ENCODE results near the gene TMEM169.
"Not testable (repeated sequence)": the region's sequence is repeated elsewhere in the genome, so short reads cannot be mapped to it uniquely, and the experiment has no call there.

The TMEM169 gene

DNA sequence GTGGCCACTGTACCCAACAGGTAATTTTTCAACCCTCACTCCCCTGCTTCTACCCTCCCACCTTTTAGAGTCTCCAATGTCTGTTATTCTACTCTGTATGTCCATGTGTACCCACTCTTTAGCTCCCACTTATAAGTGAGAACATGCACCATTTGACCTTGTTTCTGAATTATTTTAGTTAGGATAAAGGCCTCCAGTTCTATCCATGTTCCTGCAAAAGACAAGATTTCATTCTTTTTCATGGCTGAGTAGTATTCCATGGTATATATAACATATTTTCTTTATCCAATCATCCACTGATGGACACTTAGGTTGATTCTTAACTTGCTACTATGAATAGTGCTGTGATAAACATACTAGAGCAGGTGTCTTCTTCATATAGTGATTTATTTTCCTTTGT, 9.2 kb upstream of the TMEM169 start:
- DNase-seq, result no peak

DNA sequence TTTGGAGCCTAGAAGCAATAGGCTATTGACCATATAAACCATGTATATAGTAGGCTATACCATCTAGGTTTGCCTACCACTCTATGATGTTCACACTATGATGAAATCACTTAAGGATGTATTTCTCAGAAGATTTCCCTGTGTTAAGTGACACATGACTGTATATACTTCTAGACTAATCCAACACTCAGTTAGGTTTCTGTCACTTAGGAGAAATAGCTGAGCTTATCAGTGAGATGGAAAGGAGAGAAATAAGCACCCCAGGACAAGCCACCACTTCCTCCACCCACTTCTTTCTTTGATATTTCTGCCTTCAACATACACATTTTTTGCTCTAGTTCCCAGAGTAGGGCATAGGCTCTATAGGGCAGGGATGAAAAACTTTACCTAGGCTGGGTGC, 7.9 kb upstream of the TMEM169 start:
- no peak for DNase-seq

DNA sequence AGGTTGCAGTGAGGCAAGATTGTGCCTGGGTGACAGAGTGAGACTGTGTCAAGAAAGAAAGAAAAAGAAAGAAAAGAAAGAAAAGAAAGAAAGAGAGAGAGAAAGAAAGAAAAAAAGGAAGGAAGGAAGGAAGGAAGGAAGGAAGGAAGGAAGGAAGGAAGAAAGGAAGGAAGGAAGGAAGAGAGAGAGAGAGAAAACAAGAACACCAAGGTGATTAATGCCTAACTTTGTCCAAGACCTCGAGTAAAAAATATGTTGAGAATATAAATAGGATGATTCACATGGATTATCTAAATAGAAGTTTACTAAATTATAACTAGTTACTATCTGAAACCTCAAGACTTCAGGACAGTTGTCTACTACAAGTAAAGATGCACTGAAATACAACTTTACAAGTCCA, 7.3 kb upstream of the TMEM169 start:
- no peak for DNase-seq

DNA sequence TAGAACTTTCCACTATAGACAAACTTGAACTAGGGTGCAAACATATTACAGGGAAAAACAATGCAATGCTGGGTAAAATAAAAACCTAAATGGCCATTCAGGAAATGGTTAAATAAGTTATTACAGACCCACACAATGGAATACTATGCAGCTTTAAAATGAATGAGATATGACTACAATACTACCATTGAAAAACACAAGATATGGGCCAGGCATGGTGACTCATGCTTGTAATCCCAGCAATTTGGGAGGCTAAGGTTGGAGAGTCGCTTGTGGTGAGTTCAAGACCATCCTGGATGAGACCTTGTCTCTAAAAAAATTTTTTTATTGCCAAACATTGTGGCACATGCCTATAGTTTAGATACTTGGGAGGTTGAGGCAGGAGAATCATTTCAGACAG, 6.9 kb upstream of the TMEM169 start:
- no peak for DNase-seq

DNA sequence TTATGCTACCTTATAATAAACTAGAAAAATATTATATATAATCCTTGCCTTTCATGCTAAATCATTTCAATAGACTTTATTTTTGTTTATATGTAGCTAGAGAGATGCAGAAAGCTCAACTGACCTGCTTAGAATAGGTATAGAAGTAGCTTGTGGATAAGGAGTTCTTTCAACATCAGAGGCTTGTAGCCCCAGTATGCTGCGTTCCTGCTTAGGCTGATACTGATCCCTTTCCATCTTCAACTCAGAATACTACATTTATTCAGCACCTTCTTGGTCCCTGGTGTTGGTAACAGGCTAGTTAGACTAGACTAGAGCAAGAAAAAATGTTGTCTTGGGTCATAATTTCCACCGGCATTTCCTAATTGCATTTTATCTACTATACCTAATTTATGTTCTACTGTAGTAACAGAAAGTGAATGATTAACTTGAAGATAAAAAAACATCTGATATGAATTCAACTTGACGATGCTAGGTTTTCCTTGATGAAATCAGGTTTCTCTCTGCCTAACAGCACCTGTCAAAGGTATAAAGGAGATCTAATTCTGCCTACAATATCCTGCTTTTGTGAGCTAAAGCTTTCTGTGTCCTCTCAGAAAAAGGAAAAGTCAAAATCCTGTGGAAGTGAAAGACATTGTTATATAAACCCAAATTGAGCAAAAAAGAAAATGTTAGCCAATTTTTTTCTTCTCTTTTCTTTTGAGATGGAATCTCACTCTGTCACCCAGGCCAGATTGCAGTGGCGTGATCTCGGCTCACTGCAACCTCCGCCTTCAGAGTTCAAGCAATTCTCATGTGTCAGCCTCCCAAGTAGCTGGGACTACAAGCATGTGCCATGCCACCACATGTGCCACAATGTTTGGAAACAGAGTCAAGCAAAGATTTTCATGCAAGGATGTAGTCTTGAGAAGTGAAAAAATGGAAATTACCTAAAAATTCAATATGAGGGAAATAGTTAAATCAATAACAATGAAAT, 5.9 kb upstream of the TMEM169 start:
- no peak for DNase-seq

DNA sequence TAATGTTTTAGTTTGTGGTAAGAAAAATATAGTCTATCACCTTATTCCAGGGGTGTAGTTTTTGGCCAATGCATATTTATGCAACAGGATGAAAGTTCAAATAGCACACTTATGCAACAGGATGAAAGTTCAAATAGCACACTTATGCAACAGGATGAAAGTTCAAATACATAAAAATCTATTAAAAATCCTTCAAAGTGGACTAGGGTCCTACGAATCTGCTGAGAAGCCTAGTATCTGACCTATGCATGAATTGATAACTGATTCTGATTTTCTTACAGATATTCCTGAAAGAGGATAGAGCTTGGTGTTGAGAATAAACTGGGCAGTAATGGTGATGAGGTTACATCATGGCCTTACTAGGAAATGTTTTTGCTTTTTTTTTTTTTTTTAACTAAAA, 2.9 kb upstream of the TMEM169 start:
- no peak for DNase-seq

DNA sequence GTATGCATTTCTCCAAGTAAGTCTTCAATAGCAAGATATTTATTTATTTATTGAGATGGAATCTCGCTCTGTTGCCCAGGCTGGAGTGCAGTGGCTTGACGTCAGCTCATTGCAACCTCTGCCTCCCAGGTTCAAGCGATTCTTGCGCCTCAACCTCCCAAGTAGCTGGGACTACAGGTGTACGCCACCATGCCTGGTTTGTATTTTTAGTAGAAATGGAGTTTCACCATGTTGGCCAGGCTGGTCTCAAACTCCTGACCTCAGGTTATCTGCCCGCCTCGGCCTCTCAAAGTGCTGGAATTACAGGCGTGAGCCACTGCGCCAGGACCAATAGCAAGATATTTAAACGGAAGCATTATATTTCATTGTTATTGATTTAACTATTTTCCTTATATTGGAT, 1.7 kb upstream of the TMEM169 start:
- not testable (repeated sequence) for DNase-seq

DNA sequence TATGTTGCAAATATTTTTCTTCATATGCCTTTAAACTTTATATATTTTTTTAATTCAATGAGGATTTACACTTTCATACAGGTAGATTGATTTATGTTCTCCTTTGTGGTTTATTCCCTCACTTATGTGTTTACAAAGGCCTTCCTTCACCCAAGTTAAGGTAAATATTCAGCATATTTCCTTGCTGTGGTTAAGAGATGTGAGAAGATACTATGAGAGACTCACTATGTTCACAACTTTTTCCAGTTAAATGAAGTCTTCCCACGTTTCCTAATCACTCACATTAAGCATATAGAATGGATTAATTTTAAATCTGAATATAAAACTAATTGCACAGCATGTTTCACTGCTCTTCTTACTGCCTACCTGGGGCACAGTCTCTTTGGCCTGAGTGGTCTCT, 707 bp upstream of the TMEM169 start:
- no peak for DNase-seq

DNA sequence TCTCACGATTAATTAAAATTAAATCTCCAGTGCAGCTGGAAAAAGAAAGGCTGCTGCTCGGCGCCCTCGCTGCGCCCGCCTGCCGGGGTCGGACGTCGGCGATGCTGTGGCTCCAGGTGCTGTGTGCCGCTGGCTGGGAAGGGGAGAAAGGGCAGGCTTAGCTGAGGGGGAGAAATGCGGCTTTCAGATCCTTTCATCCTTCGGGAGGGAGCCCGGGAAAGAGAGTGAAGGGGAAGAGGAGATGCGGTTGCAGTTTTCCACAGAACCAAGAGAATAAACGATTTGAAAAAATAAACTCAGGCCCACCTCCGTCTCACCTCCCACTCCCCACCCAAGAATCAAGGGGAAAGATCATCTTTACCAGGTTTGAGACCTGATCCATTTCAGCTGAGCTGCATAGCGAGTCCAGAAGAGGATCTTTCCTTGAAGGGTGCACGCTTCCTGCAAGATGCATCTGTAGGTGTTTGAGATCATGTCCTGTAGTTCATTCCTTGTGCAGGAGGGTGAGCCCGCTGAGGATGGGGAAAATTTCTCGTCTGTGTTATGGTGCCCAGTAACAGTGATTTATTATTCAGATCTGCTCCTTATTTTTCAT, 495 bp downstream of the TMEM169 start:
- peak; percentile 53 for DNase-seq

DNA sequence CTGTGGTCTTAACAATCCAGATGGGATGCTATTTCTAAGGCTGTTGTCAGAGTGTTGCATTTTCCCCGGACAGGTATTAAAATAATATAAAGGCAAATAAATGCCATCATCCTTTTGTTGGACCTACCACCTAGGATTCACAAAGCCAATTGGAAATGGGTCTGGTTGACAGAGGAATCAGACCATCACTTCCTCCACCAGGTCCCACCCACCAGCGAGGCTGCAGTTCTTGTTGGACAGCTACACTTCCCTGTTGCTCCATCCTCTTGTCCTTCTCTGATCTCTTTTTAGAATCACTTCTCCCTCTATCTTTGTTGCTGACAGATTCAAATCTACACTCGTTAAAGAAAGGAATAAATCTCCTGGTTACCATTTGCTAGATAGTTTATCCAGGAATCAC, 1.1 kb downstream of the TMEM169 start:
- DNase-seq, result peak; percentile 20

DNA sequence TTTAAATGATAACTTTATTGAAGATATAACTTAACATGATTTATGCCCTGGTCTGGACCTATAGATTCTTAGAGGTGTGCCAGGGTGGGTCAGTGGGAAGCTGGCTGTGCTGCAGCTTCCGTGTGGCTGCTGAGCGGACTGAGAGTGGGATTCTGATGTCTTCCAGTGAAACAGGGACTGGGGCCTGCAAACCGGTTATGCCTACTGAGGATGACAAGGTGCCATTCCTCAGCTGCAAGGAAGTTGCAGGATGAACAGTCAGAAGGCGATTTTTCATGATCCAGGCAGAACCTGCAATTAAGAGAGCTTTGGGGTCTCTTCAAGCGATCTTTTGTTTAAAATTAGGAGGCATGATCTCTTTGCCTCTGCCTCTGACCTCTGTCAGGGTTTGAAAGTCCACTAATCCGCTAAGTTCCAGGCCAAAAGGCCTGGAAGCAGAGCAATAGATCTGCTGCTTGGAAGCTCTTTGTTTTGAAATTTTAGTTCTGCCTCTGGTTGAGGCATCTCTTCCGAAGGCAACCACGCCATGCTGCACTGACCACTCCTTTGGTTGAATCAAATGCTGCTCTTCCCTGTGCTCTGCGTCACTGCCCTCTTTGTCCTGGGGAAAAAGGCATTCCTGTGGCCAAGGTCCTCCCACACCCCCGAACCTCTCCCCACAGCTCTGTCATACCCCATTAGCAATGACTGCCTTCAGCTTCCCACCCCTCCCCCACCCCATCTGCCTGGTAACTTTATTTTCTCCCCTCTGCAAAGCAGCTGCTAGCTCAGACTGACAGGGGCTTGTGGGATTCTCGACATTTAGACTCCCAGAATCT, 2.0 kb downstream of the TMEM169 start:
- DNase-seq, result no peak

DNA sequence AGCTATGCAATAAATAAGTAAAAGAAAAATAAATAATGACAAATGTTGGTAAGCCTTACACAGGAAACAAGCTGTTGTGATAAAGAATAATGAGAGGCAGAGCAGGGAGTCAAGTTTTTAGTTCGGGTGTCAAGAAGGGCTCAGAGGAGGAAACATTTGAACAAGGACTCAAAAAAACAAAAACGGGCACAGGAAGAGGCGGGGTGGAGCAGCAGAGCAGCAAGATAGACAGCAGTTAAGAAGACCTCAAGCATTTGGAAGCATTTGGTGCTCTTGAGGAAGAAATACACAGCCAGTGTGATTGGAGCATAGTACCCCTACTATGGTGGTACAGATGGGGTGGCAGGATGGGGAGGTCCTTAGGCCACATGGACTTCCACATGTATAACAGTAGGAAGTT, 2.8 kb downstream of the TMEM169 start:
- DNase-seq, result no peak

DNA sequence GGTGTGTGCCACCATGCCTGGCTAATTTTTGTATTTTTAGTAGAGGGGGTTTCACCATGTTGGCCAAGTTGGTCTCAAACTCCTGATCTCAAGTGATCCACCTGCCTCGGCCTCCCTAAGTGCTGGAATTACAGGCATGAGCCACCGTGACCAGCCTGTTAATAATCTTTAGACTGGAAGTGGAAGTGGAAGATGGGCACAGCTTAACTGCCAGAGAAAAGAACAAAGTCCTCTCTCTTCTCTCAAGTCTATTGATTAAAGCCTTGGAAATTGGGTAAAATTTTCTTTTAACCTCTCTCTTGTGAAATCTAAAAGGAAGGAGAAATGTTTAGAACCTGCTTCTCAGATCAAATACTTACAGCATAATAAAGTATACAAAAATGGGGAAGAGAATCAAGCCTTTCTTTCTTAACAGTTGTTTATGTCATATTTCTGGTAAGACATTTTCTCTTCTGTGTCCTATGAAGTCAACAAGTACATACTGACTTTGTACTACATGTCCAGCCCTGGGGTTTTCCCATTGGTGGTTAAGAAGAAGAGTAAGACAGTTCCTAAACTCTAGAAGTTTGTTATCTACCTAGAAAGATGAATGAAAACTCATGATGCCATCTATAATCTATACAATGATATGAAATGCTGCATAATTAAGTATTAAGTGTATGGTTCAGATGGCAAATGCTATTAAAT, 4.6 kb downstream of the TMEM169 start:
- DNase-seq, result no peak

DNA sequence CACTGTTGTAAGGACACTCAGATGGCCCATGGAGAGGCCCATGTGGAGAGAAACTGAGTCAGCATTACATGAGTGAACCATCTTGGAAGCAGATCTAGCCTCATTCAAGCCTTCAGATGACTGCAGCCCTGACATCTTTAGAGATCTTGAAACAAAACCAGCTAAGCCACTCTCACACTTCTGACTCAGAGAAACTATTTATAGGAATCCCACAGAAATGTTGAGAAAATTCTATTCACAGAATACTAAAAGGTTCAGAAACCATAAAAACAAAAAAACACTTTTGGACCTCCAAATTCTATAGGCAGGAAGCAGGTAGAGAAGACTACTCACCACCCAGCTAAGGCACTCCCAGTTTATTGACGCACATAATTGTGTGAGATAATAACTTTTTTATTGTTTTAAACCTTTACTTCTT, 8.7 kb downstream of the TMEM169 start:
- DNase-seq, result no peak

DNA sequence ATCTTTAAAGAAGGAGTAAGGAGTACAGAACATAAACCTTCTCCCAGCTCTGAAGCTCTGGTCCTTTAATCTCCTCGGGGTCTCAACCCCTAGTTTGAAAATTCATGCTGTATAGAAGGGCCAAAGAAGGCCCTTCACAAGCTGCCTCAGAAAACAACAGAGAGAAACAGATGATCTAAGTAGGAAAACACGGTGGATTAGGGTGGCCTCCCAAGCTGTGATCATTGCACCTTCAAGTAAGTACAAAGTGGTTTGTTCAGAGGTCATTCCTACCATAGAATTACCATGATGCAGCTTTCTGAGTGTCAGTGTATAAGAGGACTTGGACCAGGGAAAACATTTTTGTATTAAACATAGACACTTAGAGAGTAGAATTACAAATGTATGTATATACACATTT, 10.9 kb downstream of the TMEM169 start:
- no peak for DNase-seq

DNA sequence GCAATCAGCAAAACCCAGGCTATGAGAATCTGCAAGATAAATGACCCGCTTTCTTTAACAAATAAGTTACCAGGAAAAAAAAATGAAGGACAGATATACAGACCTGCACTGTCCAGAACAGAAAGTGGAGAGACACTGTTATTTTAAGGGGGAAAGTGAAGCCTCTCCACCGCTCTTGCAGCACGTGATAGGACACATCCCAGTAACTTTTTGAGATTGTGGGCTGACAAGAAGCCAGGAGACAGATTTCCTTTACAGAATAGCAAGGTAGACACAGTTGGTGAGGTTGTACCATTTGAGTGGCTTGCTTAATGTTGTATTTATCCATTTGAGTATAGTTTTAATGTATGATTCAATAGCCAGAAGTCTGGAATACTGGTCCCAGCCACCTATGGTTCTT, 13.0 kb downstream of the TMEM169 start:
- no peak for DNase-seq

DNA sequence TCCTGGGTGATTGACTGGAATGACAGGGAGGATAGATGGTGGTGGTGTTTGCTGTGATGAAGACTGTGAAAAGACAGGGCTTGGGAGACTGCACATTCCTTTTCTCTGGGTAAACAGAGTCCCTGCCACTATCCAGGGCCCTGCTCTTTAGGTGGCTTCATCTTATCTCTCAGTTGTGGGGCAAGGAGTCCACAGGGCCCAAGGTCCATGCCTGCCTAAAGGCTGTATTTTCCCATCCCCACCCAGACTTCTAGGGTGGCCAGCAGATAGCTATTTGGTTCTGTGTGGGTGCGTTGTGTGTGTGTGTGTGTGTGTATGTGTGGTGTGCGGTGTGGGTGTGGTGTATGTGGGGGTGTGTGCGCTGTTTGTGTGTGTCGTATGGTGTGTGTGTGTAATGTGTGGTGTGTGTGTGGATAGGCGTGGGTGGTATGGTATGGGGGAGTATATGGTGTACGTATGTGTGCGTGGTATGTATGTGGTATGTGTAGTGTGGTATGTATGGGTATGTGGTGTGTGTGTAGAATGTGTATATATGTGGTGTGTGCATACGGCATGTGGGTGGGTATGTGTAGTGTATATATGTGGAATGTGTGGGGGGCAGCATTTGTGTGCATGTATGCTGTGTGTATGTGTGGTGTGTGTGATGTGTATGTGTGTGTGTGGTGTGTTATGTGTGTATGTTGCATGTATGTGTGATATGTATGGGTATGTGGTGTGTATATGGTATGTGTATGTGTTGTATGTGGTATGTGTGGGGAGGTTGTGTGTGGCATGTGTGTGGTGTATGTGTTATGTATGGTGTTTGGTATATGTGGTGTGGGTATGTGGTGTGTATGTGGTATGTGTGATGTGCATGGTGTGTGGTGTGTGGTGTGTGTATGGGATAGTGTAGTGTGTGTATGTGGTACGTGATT, 17.0 kb downstream of the TMEM169 start:
- DNase-seq, result no peak

DNA sequence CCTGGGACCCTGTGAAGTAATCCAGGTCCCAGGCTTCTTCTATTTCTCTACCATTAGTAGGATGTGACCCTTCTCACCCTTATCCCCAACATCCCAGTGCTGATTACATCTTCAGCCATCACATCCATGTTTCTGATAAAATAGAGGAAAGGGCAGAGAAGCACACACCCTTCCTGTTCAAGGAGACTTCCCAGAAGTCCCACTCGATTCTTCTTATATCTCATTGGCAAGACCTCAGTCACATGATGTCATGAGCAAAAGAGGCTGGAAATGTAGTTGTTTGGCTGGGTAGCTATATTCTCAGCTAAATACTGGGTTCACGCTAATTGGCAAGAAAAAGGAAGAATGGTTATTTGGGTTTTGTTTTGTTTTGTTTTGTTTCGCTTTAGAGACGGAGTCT, 19.4 kb downstream of the TMEM169 start:
- no peak for DNase-seq

DNA sequence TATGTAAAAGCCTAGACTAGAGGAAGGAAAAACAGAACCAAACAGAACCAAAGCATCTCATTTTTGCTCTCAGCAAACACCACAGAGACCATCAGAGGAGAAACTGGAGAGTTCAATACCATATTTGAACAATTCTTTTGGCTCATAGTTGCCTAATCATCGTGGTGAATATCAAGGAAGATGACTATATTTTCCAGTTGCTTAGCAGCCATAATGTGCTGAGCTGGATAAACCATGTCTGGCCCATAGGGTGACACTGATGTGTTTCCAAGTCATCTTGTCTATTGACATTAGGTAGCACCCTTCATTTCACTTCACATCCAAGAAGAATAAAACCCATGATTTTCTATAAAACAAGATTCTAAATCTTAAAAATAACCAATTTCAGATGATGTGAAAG, 21.5 kb downstream of the TMEM169 start:
- peak; percentile 25 for DNase-seq

DNA sequence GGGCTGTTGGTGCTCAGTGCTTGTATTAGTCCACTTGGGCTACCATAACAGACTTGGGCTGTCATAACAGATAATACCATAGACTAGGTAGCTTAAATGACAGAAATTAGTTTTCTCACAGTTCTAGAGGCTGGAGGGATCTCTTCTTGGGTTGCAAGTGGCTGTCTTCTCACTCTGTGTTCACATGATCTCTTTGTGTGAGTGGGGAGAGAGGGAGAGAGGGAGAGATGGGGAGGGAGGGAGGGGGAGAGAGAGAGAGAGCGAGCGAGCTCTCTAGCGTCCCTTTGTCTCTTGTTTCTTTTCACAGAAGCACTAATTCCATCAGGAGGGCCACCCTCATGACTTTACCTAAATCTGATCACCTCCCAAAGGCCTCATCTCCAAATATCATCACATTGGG, 23.0 kb downstream of the TMEM169 start:
- DNase-seq, result no peak

DNA sequence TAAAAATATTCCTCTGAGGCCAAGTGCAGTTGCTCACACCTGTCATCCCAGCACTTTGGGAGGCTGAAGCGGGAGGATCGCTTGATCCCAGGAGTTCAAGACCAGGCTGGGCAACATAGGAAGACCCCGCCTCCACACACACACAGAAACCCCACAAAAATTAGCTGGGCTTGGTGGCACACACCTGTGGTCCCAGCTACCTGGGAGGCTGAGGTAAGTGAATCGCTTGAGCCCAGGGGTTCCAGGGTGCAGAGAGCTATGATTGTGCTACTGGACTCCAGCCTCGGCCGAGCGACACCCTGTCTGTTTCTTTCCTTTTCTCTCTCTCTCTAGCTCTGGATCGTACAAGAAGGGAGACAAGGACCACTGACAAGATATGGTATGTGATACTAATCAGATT, 25.6 kb downstream of the TMEM169 start:
- no peak for DNase-seq

DNA sequence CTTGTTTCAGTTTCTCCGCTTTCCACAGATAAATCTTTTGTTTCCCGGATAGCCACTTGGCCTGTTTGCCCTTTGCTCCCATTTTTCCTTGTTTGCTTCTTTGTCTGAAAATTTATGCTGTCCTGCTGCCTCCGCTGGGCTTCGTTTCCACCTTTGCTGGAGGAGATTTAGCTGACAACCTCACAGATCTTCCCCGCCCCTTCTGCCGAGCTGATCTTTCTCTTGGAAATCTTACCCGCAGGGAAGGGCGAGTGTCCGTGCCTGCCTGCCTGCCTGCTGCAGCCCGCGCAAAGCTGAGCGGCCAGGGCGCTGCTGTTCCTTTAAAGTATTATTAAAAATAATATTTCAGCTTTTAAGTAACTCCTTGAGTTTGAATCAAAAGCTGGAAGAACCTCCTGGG, 26.0 kb downstream of the TMEM169 start:
- DNase-seq, result no peak
